Measurements from ENCODE around the gene CDH8. TPM values are rescaled to one million over a fixed set of nuclear protein-coding genes. Genes with fewer than 3 reads are reported as not detected.

The CDH8 gene
- total RNA-seq, 1 experiment from 2014 or later = 2.5 TPM

DNA sequence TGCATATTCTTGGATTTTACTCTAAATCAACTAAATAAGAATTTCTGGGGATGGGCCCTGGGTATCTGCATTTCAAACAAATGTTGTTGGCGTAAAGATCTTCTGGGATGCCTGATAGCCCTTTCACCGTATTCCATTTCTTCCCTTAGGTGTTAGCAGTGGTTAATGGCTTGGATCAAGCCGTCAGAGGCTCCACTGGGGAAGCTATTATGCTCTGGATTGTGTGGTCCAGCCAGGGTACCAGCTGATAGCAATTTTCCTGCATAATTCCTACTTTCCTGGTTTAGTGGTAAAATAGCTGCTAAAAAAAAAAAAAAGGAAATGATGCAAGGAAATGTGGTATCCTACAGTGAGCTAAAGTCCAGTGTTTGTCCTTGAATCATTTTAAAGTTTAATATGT lies 365.1 kb downstream of the CDH8 start:
- intact Hi-C loops (cut with micrococcal nuclease) = no loop called here
- no peak overlapping the region for H2AFZ ChIP-seq (ENCODE audit: low read depth, low read length, poor library complexity, severe bottlenecking)
- ATAC-seq = no peak
- no peaks in the 10 kb centered on the region for H3K9me2 ChIP-seq (ENCODE audit: insufficient read depth)
- H3K27me3 ChIP-seq (ENCODE audit: insufficient read depth, low read length) = no peaks in the 10 kb centered on the region
- RAD21 ChIA-PET (ENCODE audit: low non-redundant PET in 1 of 2, low total read pairs in 2 of 2, uncharacterized antibody in 2 of 2, unreplicated experiment in 2 of 2) = no interaction called here
- CTCF ChIA-PET = no interaction called here
- no peaks in the 10 kb centered on the region for H3K4me1 ChIP-seq (ENCODE audit: control insufficient read depth in 1 of 2, insufficient read depth in 2 of 2, low read length in 2 of 2)
- POLR2A ChIA-PET = no interaction called here
- H3K4me3 ChIP-seq (replicated peaks in 1 of 2; ENCODE audit: low read depth in 1 of 2, low read length in 2 of 2) = no peak overlapping the region
- H3K9ac ChIP-seq (ENCODE audit: low read length) = no peak overlapping the region
- H3K79me2 ChIP-seq (ENCODE audit: insufficient read depth, low read length) = no peaks in the 10 kb centered on the region
- no peaks in the 10 kb centered on the region for H3K36me3 ChIP-seq (ENCODE audit: control insufficient read depth in 1 of 2, insufficient read depth in 2 of 2, low read length in 2 of 2)
- H3K9me3 ChIP-seq (ENCODE audit: control insufficient read depth in 1 of 2, insufficient read depth in 1 of 2, low read depth in 1 of 2, low read length in 2 of 2) = peaks cover 5 to 27% of the 10 kb centered on the region in 2 experiments; a peak in 2 of 4 replicates
- no peak overlapping the region for H3K27ac ChIP-seq (ENCODE audit: low read depth, low read length)
- BruUV-seq (replicated peaks) = no TSS peak
- H4K20me1 ChIP-seq (ENCODE audit: insufficient read depth) = no peaks in the 10 kb centered on the region
- no peak for DNase-seq (ENCODE audit: low read depth, low spot score)
- TF ChIP-seq EGR1 (IDR thresholded peaks at IDR 0.05; ENCODE audit: low read depth) = no peak
- no peak for TF ChIP-seq ZBTB33 (IDR thresholded peaks at IDR 0.05; ENCODE audit: extremely low read depth, insufficient replicate concordance, low read length)
- no peak for TF ChIP-seq YY1 (IDR thresholded peaks at IDR 0.05; ENCODE audit: extremely low read depth, insufficient replicate concordance, low read depth, low read length)
- no peak for TF ChIP-seq POLR2AphosphoS5 (IDR thresholded peaks at IDR 0.05; ENCODE audit: low read depth, low read length)
- no peak for TF ChIP-seq EZH2phosphoT487 (IDR thresholded peaks at IDR 0.05; ENCODE audit: borderline replicate concordance)
- TF ChIP-seq SP1 (IDR thresholded peaks at IDR 0.05; ENCODE audit: low read depth) = no peak
- no peak for TF ChIP-seq SIN3A (IDR thresholded peaks at IDR 0.05; ENCODE audit: low read depth)
- TF ChIP-seq ZNF274 (IDR thresholded peaks at IDR 0.05; ENCODE audit: low read depth, low read length) = no peak
- TF ChIP-seq CEBPB (IDR thresholded peaks at IDR 0.05; ENCODE audit: low read depth) = no peak
- no peak for TF ChIP-seq TCF7L2 (IDR thresholded peaks at IDR 0.05; ENCODE audit: borderline replicate concordance, extremely low read depth, insufficient read depth, insufficient read length)
- TF ChIP-seq CBX3 (IDR thresholded peaks at IDR 0.05; ENCODE audit: low read depth) = no peak
- TF ChIP-seq ATF3 (IDR thresholded peaks at IDR 0.05) = no peak
- TF ChIP-seq SRF (IDR thresholded peaks at IDR 0.05; ENCODE audit: low read depth) = no peak
- TF ChIP-seq, protein P1, sequence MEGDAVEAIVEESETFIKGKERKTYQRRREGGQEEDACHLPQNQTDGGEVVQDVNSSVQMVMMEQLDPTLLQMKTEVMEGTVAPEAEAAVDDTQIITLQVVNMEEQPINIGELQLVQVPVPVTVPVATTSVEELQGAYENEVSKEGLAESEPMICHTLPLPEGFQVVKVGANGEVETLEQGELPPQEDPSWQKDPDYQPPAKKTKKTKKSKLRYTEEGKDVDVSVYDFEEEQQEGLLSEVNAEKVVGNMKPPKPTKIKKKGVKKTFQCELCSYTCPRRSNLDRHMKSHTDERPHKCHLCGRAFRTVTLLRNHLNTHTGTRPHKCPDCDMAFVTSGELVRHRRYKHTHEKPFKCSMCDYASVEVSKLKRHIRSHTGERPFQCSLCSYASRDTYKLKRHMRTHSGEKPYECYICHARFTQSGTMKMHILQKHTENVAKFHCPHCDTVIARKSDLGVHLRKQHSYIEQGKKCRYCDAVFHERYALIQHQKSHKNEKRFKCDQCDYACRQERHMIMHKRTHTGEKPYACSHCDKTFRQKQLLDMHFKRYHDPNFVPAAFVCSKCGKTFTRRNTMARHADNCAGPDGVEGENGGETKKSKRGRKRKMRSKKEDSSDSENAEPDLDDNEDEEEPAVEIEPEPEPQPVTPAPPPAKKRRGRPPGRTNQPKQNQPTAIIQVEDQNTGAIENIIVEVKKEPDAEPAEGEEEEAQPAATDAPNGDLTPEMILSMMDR (IDR thresholded peaks at IDR 0.05 in 2 of 3, conservative IDR thresholded peaks at IDR 0.05 in 1 of 3; ENCODE audit: borderline replicate concordance in 1 of 3, insufficient read depth in 1 of 3, low read depth in 2 of 3, low read length in 2 of 3) = no peak
- no peak for TF ChIP-seq POLR2A (IDR thresholded peaks at IDR 0.05; ENCODE audit: borderline replicate concordance, extremely low read depth, insufficient read depth, insufficient read length)
- TF ChIP-seq MAX (IDR thresholded peaks at IDR 0.05) = no peak
- no peak for TF ChIP-seq ZFX (IDR thresholded peaks at IDR 0.05)
- TF ChIP-seq FOSL1 (IDR thresholded peaks at IDR 0.05; ENCODE audit: low read depth) = no peak
- no peak for TF ChIP-seq ELF1 (IDR thresholded peaks at IDR 0.05; ENCODE audit: borderline replicate concordance, low read depth)
- TF ChIP-seq REST (IDR thresholded peaks at IDR 0.05; ENCODE audit: low read depth) = no peak
- no peak overlapping the region for H3K4me2 ChIP-seq (ENCODE audit: low read length)
